Measurements from ENCODE around the gene ATP1B4. TPM values are rescaled to one million over a fixed set of nuclear protein-coding genes. Genes with fewer than 3 reads are reported as not detected.

Gene ATP1B4
- total RNA-seq (not detected), total RNA-seq (0 to 0.47 (median 0) reads per million in 29 experiments)
- total RNA-seq (2013) = 0.20 TPM

DNA sequence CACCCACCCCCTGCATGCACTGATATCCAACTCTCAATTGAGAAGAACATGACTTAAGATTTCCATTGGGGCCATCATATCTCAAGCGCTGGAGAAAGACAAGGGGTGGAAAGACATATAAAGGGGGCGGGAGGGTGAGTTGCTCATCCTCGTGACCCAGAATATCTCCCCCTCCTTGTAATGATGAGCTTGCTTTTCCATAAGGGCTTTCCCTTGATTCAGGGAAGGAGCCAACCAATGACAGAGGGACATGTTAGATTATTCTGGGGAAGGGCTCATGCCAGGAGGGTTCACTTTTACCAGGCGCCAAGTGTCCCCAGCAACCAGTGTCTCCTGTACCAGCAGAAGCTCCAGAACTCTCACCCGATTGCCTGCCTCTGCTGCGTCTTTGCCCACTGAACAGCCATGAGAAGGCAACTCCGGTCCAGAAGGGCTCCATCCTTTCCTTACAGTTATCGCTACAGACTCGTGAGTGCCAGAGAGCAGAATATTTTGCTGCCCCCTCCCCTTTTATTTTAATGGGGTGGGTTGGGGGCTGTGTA, at the start of gene ATP1B4:
Gene ATP1B4 (plus strand): TSS at position 326 of the 542 bp plus-strand sequence. CDS start 80 bp downstream, at position 406.
- Histone ChIP-seq H3K27ac (ENCODE audit: low read length) (no peak within 1 kb of the TSS), H3K27me3 (replicated peaks in 1 of 2; ENCODE audit: control insufficient read depth in 2 of 2, extremely low read depth in 1 of 2, insufficient read depth in 2 of 2, low read length in 1 of 2) (peaks cover 0 to 10% of the 10 kb centered on the region in 2 experiments), H3K4me3 (ENCODE audit: control insufficient read depth in 1 of 2, extremely low read depth in 1 of 2, low read length in 1 of 2) (no peak within 1 kb of the TSS), H3K36me3 (ENCODE audit: control insufficient read depth in 2 of 2, extremely low read depth in 1 of 2, insufficient read depth in 1 of 2, low read length in 1 of 2) (no peaks in the 10 kb centered on the region), H3K4me1 (ENCODE audit: control insufficient read depth in 1 of 2, extremely low read depth in 1 of 2, insufficient read depth in 2 of 2, low read length in 2 of 2) (no peaks in the 10 kb centered on the region), H3K9me3 (no peaks in the 10 kb centered on the region)
- no peak for ATAC-seq (replicated peaks in 1 of 4)
- DNase-seq = no peak
- Mint-ChIP-seq H3K27ac (no peak within 1 kb of the TSS), H3K4me1 (no peaks in the 10 kb centered on the region), H3K4me3 (no peak within 1 kb of the TSS), H3K36me3 (no peaks in the 10 kb centered on the region), H3K27me3 (peaks cover 3 to 28% of the 10 kb centered on the region in 2 donors), H3K9me3 (no peaks in the 10 kb centered on the region)
- WGBS (ENCODE audit: insufficient coverage) = no CpG with 5 or more reads among the region's 9 CpGs
- CTCF ChIA-PET = no interaction called here
- POLR2A ChIA-PET = no interaction called here

DNA sequence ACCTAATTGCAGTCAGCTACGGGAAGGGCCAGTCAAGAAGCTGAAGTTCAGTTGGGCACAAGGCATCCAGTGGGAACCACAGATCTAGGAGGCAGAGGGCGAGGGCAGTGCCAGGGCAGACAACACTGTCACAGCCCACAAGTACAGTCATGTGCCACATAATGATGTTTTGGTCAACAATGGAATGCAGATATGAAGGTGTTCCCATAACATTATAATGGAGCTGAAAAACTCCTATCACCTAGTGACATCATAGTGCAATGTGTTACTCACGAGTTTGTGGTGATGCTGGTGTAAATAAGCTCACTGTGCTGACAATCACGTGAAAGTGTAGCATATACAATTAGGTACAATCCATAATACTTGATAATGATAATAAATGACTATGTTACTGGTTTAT, 46.1 kb upstream of the ATP1B4 start:
- no peaks in the 10 kb centered on the region for H3K9me3 Mint-ChIP-seq
- POLR2A ChIA-PET = interaction anchor here in 1 of 2 donors (0.6 kb wide), 1 partner anchor 139 kb away, joined by 5 read pairs; no protein-coding TSS in a partner anchor

DNA sequence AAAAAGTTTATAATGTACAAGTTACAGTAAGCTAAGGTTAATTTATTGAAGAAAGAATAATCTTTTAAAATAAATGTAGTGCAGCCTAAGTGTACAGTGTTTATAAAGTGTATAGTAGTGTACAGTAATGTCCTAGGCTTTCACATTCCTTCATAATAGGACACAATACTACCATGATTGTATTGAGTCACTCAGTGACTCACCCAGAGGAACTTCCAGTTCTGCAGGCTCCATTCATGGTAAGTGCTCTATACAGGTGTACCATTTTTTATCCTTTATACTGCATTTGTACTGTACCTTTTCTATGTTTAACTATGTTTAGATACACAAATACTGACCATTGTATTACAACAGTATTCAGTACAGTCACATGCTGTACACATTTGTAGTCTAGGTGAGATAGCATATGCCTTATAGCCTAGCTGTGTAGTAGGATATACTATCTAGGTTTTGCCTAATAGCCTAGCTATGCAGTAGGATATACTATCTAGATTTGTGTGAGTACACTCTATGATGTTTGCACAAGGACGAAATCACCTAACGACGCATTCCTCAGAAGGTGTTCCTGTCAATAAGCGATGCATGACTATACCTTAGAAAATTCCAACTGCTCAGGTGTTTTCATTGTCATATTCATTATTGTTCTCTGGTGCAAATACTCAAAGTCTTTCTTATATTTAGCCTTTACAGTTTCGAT, 45.2 kb upstream of the ATP1B4 start:
- H3K27ac Mint-ChIP-seq = no peak overlapping the region
- H3K36me3 Mint-ChIP-seq = no peaks in the 10 kb centered on the region
- ChIA-PET POLR2A (interaction anchor here in 1 of 2 donors (0.6 kb wide), 1 partner anchor 138 kb away, joined by 5 read pairs; no protein-coding TSS in a partner anchor), CTCF (no interaction called here)
- no peaks in the 10 kb centered on the region for H3K4me1 ChIP-seq (ENCODE audit: control insufficient read depth in 1 of 2, extremely low read depth in 1 of 2, insufficient read depth in 2 of 2, low read length in 2 of 2)
- no peaks in the 10 kb centered on the region for H3K9me3 Mint-ChIP-seq
- DNase-seq (no peak), ATAC-seq (replicated peaks in 1 of 4) (no peak)
- no peaks in the 10 kb centered on the region for H3K9me3 ChIP-seq
- H3K36me3 ChIP-seq (ENCODE audit: control insufficient read depth in 2 of 2, extremely low read depth in 1 of 2, insufficient read depth in 1 of 2, low read length in 1 of 2) = no peaks in the 10 kb centered on the region
- H3K4me1 Mint-ChIP-seq = no peaks in the 10 kb centered on the region
- WGBS (ENCODE audit: insufficient coverage) = no CpG with 5 or more reads among the region's 5 CpGs
- H3K27me3 Mint-ChIP-seq = peaks cover 17 to 60% of the 10 kb centered on the region in 2 donors
- H3K4me3 Mint-ChIP-seq = no peak overlapping the region
- peaks cover 2 to 5% of the 10 kb centered on the region in 2 experiments for H3K27me3 ChIP-seq (replicated peaks in 1 of 2; ENCODE audit: control insufficient read depth in 2 of 2, extremely low read depth in 1 of 2, insufficient read depth in 2 of 2, low read length in 1 of 2)
- H3K4me3 ChIP-seq (ENCODE audit: control insufficient read depth in 1 of 2, extremely low read depth in 1 of 2, low read length in 1 of 2) = no peak overlapping the region
- no peak overlapping the region for H3K27ac ChIP-seq (ENCODE audit: low read length)

More for the DNA sequence above, 46.1 kb upstream of the ATP1B4 start:
- no peaks in the 10 kb centered on the region for H3K9me3 ChIP-seq
- no peak overlapping the region for H3K4me3 Mint-ChIP-seq
- H3K27me3 ChIP-seq (replicated peaks in 1 of 2; ENCODE audit: control insufficient read depth in 2 of 2, extremely low read depth in 1 of 2, insufficient read depth in 2 of 2, low read length in 1 of 2) = peaks cover 2 to 14% of the 10 kb centered on the region in 2 experiments
- no peaks in the 10 kb centered on the region for H3K36me3 Mint-ChIP-seq
- peaks cover 16 to 52% of the 10 kb centered on the region in 2 donors for H3K27me3 Mint-ChIP-seq
- CTCF ChIA-PET = interaction anchor here in 1 of 2 donors (0.6 kb wide), 1 partner anchor 107 kb away, joined by 3 read pairs; no protein-coding TSS in a partner anchor
- no peak overlapping the region for H3K27ac ChIP-seq (ENCODE audit: low read length)
- DNase-seq (no peak), ATAC-seq (replicated peaks in 1 of 4) (no peak)
- no peak overlapping the region for H3K4me3 ChIP-seq (ENCODE audit: control insufficient read depth in 1 of 2, extremely low read depth in 1 of 2, low read length in 1 of 2)
- peaks cover 0 to 2% (median 2%) of the 10 kb centered on the region in 3 donors for H3K4me1 Mint-ChIP-seq
- peaks cover 0 to 6% of the 10 kb centered on the region in 2 experiments for H3K4me1 ChIP-seq (ENCODE audit: control insufficient read depth in 1 of 2, extremely low read depth in 1 of 2, insufficient read depth in 2 of 2, low read length in 2 of 2)
- no CpG with 5 or more reads among the region's 4 CpGs for WGBS (ENCODE audit: insufficient coverage)
- no peaks in the 10 kb centered on the region for H3K36me3 ChIP-seq (ENCODE audit: control insufficient read depth in 2 of 2, extremely low read depth in 1 of 2, insufficient read depth in 1 of 2, low read length in 1 of 2)
- H3K27ac Mint-ChIP-seq = no peak overlapping the region

DNA sequence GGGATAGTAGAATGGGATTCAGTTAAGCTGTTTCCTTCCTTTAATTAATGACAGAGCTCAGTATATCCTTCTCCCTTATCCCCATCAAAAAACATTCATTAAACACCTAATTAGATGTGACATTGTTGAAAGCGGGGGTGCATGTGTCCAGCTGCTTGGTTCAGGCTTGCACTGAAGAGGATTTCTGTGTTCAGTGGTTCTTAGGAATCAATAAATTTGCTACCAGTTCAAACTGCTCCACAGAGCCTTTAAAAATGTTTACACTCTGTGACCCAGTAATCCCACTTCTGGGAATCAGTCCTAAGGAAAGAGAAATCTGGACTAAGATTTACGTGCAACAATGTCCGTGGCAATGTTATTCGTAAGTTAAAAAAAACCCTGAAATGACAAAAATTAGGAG, 43.5 kb upstream of the ATP1B4 start:
- H3K4me1 Mint-ChIP-seq = no peaks in the 10 kb centered on the region
- no peak overlapping the region for H3K4me3 Mint-ChIP-seq
- no peaks in the 10 kb centered on the region for H3K36me3 Mint-ChIP-seq
- H3K4me3 ChIP-seq (ENCODE audit: control insufficient read depth in 1 of 2, extremely low read depth in 1 of 2, low read length in 1 of 2) = no peak overlapping the region
- H3K4me1 ChIP-seq (ENCODE audit: control insufficient read depth in 1 of 2, extremely low read depth in 1 of 2, insufficient read depth in 2 of 2, low read length in 2 of 2) = no peaks in the 10 kb centered on the region
- H3K27me3 ChIP-seq (replicated peaks in 1 of 2; ENCODE audit: control insufficient read depth in 2 of 2, extremely low read depth in 1 of 2, insufficient read depth in 2 of 2, low read length in 1 of 2) = peaks cover 0 to 4% of the 10 kb centered on the region in 2 experiments
- H3K36me3 ChIP-seq (ENCODE audit: control insufficient read depth in 2 of 2, extremely low read depth in 1 of 2, insufficient read depth in 1 of 2, low read length in 1 of 2) = no peaks in the 10 kb centered on the region
- ATAC-seq (replicated peaks in 1 of 4) (no peak), DNase-seq (no peak)
- POLR2A ChIA-PET = interaction anchor here in 1 of 2 donors (0.6 kb wide), 1 partner anchor 38 kb away, joined by 4 read pairs; no protein-coding TSS in a partner anchor
- no CpG with 5 or more reads among the region's 4 CpGs for WGBS (ENCODE audit: insufficient coverage)
- peaks cover 9 to 49% of the 10 kb centered on the region in 2 donors for H3K27me3 Mint-ChIP-seq
- H3K9me3 Mint-ChIP-seq = no peaks in the 10 kb centered on the region
- no peaks in the 10 kb centered on the region for H3K9me3 ChIP-seq
- no peak overlapping the region for H3K27ac Mint-ChIP-seq
- H3K27ac ChIP-seq (ENCODE audit: low read length) = no peak overlapping the region
- CTCF ChIA-PET = interaction anchor here (0.5 to 0.9 kb wide), 2 partner anchors 77 to 134 kb away, joined by 3 read pairs; no protein-coding TSS in a partner anchor

DNA sequence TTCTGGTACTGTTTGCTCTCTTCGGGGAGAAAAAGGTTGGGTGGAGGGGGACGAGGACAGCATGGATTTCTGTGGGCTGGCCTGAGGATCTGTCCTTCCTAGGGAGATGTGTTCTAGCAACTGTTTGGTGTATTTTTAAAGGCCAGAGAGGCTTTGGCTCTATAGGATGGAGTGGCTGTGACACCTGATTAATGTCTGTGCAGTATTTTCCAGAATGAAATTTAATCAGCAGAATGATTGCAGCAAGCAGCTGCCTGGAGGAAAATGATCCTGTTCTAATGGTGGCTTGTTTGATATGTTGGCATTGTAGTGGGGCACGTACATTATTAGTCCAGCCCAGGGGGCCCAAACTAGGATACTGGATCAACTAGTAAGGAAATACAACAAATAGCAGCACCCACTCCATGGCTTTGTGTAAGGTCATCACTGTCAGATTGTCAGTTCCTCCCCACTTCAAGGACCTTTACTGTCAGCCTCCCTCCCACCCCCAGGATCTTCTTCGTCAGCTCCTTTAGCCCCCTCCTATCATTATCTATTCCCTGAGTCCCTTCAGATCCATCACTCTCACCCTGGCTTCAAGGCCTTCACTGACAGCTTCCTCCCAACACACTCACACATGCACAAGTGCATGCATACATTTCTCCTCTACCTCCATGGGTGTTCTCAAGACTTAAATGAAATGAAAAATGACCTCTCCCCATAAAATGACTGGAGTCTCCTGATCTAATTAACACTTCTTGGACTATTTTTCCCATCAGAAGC, 40.2 kb upstream of the ATP1B4 start:
- no peak overlapping the region for H3K4me3 ChIP-seq (ENCODE audit: control insufficient read depth in 1 of 2, extremely low read depth in 1 of 2, low read length in 1 of 2)
- no peaks in the 10 kb centered on the region for H3K36me3 ChIP-seq (ENCODE audit: control insufficient read depth in 2 of 2, extremely low read depth in 1 of 2, insufficient read depth in 1 of 2, low read length in 1 of 2)
- Mint-ChIP-seq H3K27ac (no peak overlapping the region), H3K4me3 (no peak overlapping the region), H3K36me3 (no peaks in the 10 kb centered on the region), H3K4me1 (no peaks in the 10 kb centered on the region), H3K9me3 (no peaks in the 10 kb centered on the region), H3K27me3 (peaks cover 2 to 38% of the 10 kb centered on the region in 2 donors)
- H3K9me3 ChIP-seq = no peaks in the 10 kb centered on the region
- no peaks in the 10 kb centered on the region for H3K4me1 ChIP-seq (ENCODE audit: control insufficient read depth in 1 of 2, extremely low read depth in 1 of 2, insufficient read depth in 2 of 2, low read length in 2 of 2)
- ATAC-seq (replicated peaks in 1 of 4) (no peak), DNase-seq (no peak)
- ChIA-PET CTCF (no interaction called here), POLR2A (no interaction called here)
- H3K27me3 ChIP-seq (replicated peaks in 1 of 2; ENCODE audit: control insufficient read depth in 2 of 2, extremely low read depth in 1 of 2, insufficient read depth in 2 of 2, low read length in 1 of 2) = peaks cover 0 to 4% of the 10 kb centered on the region in 2 experiments
- no peak overlapping the region for H3K27ac ChIP-seq (ENCODE audit: low read length)
- 88% methylated on average over 1 of the region's 4 CpGs for WGBS (ENCODE audit: insufficient coverage)

DNA sequence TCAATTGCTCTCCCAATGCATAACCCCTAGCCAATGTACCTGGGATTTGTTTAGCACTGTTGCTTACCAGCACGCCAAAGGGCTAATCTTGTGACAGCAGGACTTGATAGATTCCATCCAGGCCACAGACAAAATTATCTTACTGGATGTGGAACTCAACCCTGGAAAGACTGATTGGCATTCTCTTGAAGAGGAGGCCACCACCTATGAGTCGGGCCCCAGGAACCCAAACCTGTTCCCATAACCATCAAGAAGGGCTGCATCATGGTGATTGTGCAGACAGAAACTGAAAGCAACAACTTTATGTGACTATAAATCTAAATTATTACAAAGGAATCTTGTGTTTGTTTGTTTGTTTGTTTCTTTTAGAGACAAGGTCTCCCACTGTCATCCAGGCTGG, 30.8 kb upstream of the ATP1B4 start:
- no peak overlapping the region for H3K27ac Mint-ChIP-seq
- H3K9me3 Mint-ChIP-seq = peaks cover 0 to 4% (median 3%) of the 10 kb centered on the region in 3 donors
- CTCF ChIA-PET = no interaction called here
- 100% methylated on average over 1 of the region's 2 CpGs for WGBS (ENCODE audit: insufficient coverage)
- H3K4me3 ChIP-seq (ENCODE audit: control insufficient read depth in 1 of 2, extremely low read depth in 1 of 2, low read length in 1 of 2) = no peak overlapping the region
- no peak overlapping the region for H3K4me3 Mint-ChIP-seq
- peaks cover 4 to 28% of the 10 kb centered on the region in 2 donors for H3K27me3 Mint-ChIP-seq
- ATAC-seq (replicated peaks in 1 of 4) (no peak), DNase-seq (no peak)
- no peaks in the 10 kb centered on the region for H3K9me3 ChIP-seq
- H3K27ac ChIP-seq (ENCODE audit: low read length) = no peak overlapping the region
- H3K27me3 ChIP-seq (replicated peaks in 1 of 2; ENCODE audit: control insufficient read depth in 2 of 2, extremely low read depth in 1 of 2, insufficient read depth in 2 of 2, low read length in 1 of 2) = no peaks in the 10 kb centered on the region
- POLR2A ChIA-PET = no interaction called here
- H3K4me1 ChIP-seq (ENCODE audit: control insufficient read depth in 1 of 2, extremely low read depth in 1 of 2, insufficient read depth in 2 of 2, low read length in 2 of 2) = no peaks in the 10 kb centered on the region
- no peaks in the 10 kb centered on the region for H3K36me3 Mint-ChIP-seq
- H3K36me3 ChIP-seq (ENCODE audit: control insufficient read depth in 2 of 2, extremely low read depth in 1 of 2, insufficient read depth in 1 of 2, low read length in 1 of 2) = no peaks in the 10 kb centered on the region
- no peaks in the 10 kb centered on the region for H3K4me1 Mint-ChIP-seq
